Endothelial cell of umbilical vein (primary cell): ENCODE data around the gene H2BK1. TPM values are rescaled to one million over a fixed set of nuclear protein-coding genes. Genes with fewer than 3 reads are reported as not detected.

Experiments used
- BruUV-seq: library from RNA; stranded (reverse); fragments of 400-500 nt; replicated peaks from 2 replicates; lab custom pipeline; 2021; lab: Mats Ljungman, UMichigan
- CTCF ChIA-PET: fragments of 300-600, 350-600 bp; sonication (Branson Sonifier 250); formaldehyde crosslinking; loops from one replicate; lab custom pipeline; 2021; ENCODE audit warnings: antibody characterized with exemption, inconsistent platforms; lab: Charles Lee
- POLR2A ChIA-PET: fragments of 300-600, 350-600 bp; sonication (Branson Sonifier 250); formaldehyde crosslinking; loops from one replicate; lab custom pipeline; 2021; ENCODE audit warnings: antibody characterized with exemption, inconsistent platforms; lab: Charles Lee
- DNase-seq: peaks from one replicate; pipeline ENCODE4 v3.0.0-alpha.2; 2011; ENCODE audit warnings: low read depth, low spot score
- FAIRE-seq: peaks from 2 replicates; lab custom pipeline; 2011; peaks lifted over from hg19 to GRCh38; lab: Jason Lieb, UNC
- H2AFZ ChIP-seq: 2 replicates; pipeline ENCODE4 v1.6.0; 2012; ENCODE audit warnings: low read depth, low read length, control low read depth, inconsistent platforms
- H3K27ac ChIP-seq: 2 replicates; pipeline ENCODE4 v1.5.1; 2011; ENCODE audit warnings: low read depth, mild to moderate bottlenecking, control low read depth, low read length, moderate library complexity; ENCODE audit not compliant: insufficient read depth
- H3K27me3 ChIP-seq, 2 experiments: 2 replicates each; pipeline versions ENCODE4 v1.6.0 to v1.6.1; 2011; ENCODE audit warnings: low read length in 2 of 2, mixed read lengths in 1 of 2; ENCODE audit not compliant: control insufficient read depth in 2 of 2, insufficient read depth in 2 of 2
- H3K36me3 ChIP-seq, 2 experiments: 2 replicates in 1 of 2; 3 replicates in 1 of 2; pipeline ENCODE4 v1.5.1; 2011; ENCODE audit warnings: low read length in 2 of 2, mild to moderate bottlenecking in 1 of 2, moderate library complexity in 1 of 2; ENCODE audit not compliant: control insufficient read depth in 2 of 2, insufficient read depth in 2 of 2; ENCODE audit errors: extremely low read depth in 1 of 2
- H3K4me1 ChIP-seq: 3 replicates; pipeline ENCODE4 v1.5.1; 2011; ENCODE audit warnings: mild to moderate bottlenecking, low read length; ENCODE audit not compliant: control insufficient read depth, insufficient read depth; ENCODE audit errors: extremely low read depth
- H3K4me2 ChIP-seq: 2 replicates; pipeline ENCODE4 v1.6.1; 2011; ENCODE audit warnings: low read length, control low read depth, mixed read lengths; ENCODE audit not compliant: insufficient read depth
- H3K4me3 ChIP-seq, 3 experiments: fragments of 200-600 bp in 1 of 3; sonication (generic), shearing (Covaris generic) in 1 of 3; replicated peaks in 1 of 3; 2 replicates each; pipeline ENCODE4 v1.5.1; 2011 to 2016; ENCODE audit warnings: control low read depth in 3 of 3, low read length in 3 of 3, mild to moderate bottlenecking in 2 of 3, inconsistent platforms in 1 of 3, low read depth in 1 of 3, moderate library complexity in 1 of 3; ENCODE audit not compliant: insufficient read depth in 1 of 3
- H3K79me2 ChIP-seq: 2 replicates; pipeline ENCODE4 v1.6.0; 2012; ENCODE audit warnings: low read length, inconsistent platforms; ENCODE audit not compliant: control insufficient read depth, insufficient read depth
- H3K9ac ChIP-seq: replicated peaks from 2 replicates; pipeline ENCODE3; 2011; ENCODE audit warnings: low read length, control low read depth; ENCODE audit not compliant: insufficient read depth; ENCODE audit errors: extremely low read depth
- H3K9me1 ChIP-seq: replicated peaks from 3 replicates; pipeline ENCODE4 v1.6.0; 2011; ENCODE audit warnings: mild to moderate bottlenecking, low read length; ENCODE audit not compliant: control insufficient read depth, insufficient read depth; ENCODE audit errors: extremely low read depth
- H3K9me3 ChIP-seq: replicated peaks from 2 replicates; pipeline ENCODE4 v1.5.1; 2012; ENCODE audit warnings: low read length, inconsistent platforms; ENCODE audit not compliant: control insufficient read depth, insufficient read depth
- H4K20me1 ChIP-seq: replicated peaks from 2 replicates; pipeline ENCODE3; 2011; ENCODE audit warnings: mild to moderate bottlenecking, low read length; ENCODE audit not compliant: control insufficient read depth, insufficient read depth; ENCODE audit errors: extremely low read depth
- EZH2 ChIP-seq: IDR thresholded peaks from 2 replicates; pipeline ENCODE4 v1.6.1; 2012; ENCODE audit warnings: borderline replicate concordance, low read depth, mild to moderate bottlenecking, moderate library complexity, low read length, inconsistent platforms; ENCODE audit not compliant: severe bottlenecking
- FOS ChIP-seq: IDR thresholded peaks from 2 replicates; pipeline ENCODE4 v1.6.1; 2011; ENCODE audit warnings: mild to moderate bottlenecking, low read length, moderate library complexity, borderline replicate concordance; ENCODE audit not compliant: insufficient read depth
- GATA2 ChIP-seq: IDR thresholded peaks from 2 replicates; pipeline ENCODE4 v1.7.0; 2011; ENCODE audit warnings: low read depth, mild to moderate bottlenecking, moderate library complexity, mixed read lengths, low read length; ENCODE audit not compliant: insufficient read length, insufficient read depth
- JUN ChIP-seq: IDR thresholded peaks from 2 replicates; pipeline ENCODE4 v1.6.1; 2011; ENCODE audit warnings: borderline replicate concordance, low read depth; ENCODE audit not compliant: insufficient read length, insufficient read depth
- MYC ChIP-seq: IDR thresholded peaks from one replicate; pipeline ENCODE4 v1.6.1; 2011; ENCODE audit warnings: mild to moderate bottlenecking, low read depth, low read length
- POLR2A ChIP-seq: IDR thresholded peaks from 2 replicates; pipeline ENCODE4 v1.6.1; 2012; ENCODE audit warnings: low read depth, mild to moderate bottlenecking, control low read depth, low read length
- POLR2AphosphoS5 ChIP-seq: IDR thresholded peaks from 2 replicates; pipeline ENCODE4 v1.6.1; 2012; ENCODE audit warnings: low read depth, mild to moderate bottlenecking, control low read depth, low read length, moderate library complexity; ENCODE audit not compliant: insufficient read depth
- dilution Hi-C: fragments of 300-500 bp; cut with MboI; formaldehyde crosslinking; loops from one replicate; pipeline ENCODE4 v1.15.0; 2019; ENCODE audit warnings: low sequenced_read_pairs; ENCODE audit not compliant: extremely low pct_ligation_motif_present
- intact Hi-C: fragments of 100-400 bp; cut with micrococcal nuclease; formaldehyde crosslinking; loops from one replicate; pipeline ENCODE4 v1.10.0; 2022
- polyA plus RNA-seq, 4 experiments: library from polyadenylated mRNA; depleted of rRNA in 3 of 4; stranded (reverse) in 3 of 4; unstranded in 1 of 4; fragments of >200 nt; gene quantifications; 2 replicates each; pipeline versions ENCODE4 v1.2.1 to v1.2.3, GENCODE V29; 2011 to 2012; ENCODE audit warnings: missing spikeins in 1 of 4
- total RNA-seq: library from RNA; stranded (reverse); gene quantifications from 2 replicates; pipeline ENCODE4 v1.2.3, GENCODE V29; 2021
- TF ChIP-seq, protein P1 (sequence below): IDR thresholded peaks from 2 replicates; pipeline ENCODE4 v1.6.1; 2011; ENCODE audit not compliant: insufficient read depth, insufficient read length
- TF ChIP-seq, protein P2 (sequence below), 2 donors: IDR thresholded peaks; 1 replicate in 1 of 2; 2 replicates in 1 of 2; pipeline ENCODE4 v1.5.1; 2011; ENCODE audit warnings: low read length in 2 of 2, mild to moderate bottlenecking in 2 of 2, moderate library complexity in 2 of 2, control low read depth in 1 of 2, inconsistent platforms in 1 of 2, low read depth in 1 of 2; ENCODE audit not compliant: insufficient read depth in 1 of 2; ENCODE audit errors: extremely low read depth in 1 of 2

Gene H2BK1
- total and polyA plus RNA-seq, 2 donors (not counting 3 experiments of a cell fraction or from before 2014, with no cell fraction given), result not detected

DNA sequence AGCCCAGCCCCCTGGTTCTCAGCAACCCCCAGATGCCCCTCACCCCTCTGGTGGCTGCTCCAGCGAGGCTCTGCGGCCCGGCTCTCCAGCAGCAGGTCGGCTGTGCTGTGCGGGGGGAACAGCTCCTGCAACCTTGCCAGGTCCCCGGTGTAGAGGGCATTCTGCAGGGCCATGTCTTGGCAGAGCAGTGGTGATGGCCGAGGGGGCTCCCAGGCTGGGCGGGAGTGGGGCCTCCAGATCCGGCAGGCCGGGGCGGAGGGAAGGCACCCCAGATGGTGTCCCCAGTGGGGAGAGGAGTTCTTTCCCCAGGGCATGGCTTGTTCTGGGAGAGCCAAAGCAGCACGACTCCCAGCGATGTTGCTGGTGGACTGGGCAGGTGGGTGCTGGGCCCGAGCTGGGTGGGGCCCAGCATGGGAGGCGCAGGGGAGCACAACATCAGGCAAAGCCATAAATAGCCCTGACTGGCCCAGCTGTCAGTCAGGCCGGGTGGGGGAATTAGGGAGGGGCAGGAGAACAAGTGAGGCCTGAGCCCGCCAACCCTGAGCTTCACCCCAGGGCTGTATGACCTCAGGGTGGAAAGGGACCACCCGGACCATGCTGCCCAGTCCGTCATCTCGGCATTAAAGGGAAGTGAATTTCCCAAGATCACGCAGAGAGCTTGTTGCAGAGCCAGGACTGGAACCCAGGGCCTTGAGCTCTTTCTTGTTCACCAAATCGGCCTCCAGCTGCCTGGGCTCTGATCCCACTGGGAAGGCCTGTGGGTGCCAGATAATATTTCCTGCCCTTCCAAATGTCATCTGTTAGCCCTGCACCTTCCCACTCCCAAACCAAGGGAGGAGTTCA, 22.7 kb downstream of the H2BK1 start:
- Histone ChIP-seq H3K4me1 (no peaks in the 10 kb centered on the region), H2AFZ (no peak overlapping the region), H3K9ac (no peak overlapping the region), H3K27ac (no peak overlapping the region), H3K4me2 (no peak overlapping the region), H3K4me3 (no peak overlapping the region), H3K27me3 (peaks cover 12 to 15% of the 10 kb centered on the region in 2 experiments), H3K9me3 (no peaks in the 10 kb centered on the region), H3K9me1 (no peaks in the 10 kb centered on the region), H3K36me3 (no peaks in the 10 kb centered on the region), H3K79me2 (no peaks in the 10 kb centered on the region), H4K20me1 (no peaks in the 10 kb centered on the region)
- DNase-seq (no peak), FAIRE-seq (no peak)
- dilution Hi-C loops (no loop called here), intact Hi-C loops (no loop called here)
- BruUV-seq, result no TSS peak
- TF ChIP-seq, protein P1, sequence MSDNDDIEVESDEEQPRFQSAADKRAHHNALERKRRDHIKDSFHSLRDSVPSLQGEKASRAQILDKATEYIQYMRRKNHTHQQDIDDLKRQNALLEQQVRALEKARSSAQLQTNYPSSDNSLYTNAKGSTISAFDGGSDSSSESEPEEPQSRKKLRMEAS, result no peak
- TF ChIP-seq MYC (no peak), GATA2 (no peak), POLR2AphosphoS5 (no peak), JUN (no peak), EZH2 (no peak), POLR2A (no peak), FOS (no peak)
- TF ChIP-seq, protein P2, sequence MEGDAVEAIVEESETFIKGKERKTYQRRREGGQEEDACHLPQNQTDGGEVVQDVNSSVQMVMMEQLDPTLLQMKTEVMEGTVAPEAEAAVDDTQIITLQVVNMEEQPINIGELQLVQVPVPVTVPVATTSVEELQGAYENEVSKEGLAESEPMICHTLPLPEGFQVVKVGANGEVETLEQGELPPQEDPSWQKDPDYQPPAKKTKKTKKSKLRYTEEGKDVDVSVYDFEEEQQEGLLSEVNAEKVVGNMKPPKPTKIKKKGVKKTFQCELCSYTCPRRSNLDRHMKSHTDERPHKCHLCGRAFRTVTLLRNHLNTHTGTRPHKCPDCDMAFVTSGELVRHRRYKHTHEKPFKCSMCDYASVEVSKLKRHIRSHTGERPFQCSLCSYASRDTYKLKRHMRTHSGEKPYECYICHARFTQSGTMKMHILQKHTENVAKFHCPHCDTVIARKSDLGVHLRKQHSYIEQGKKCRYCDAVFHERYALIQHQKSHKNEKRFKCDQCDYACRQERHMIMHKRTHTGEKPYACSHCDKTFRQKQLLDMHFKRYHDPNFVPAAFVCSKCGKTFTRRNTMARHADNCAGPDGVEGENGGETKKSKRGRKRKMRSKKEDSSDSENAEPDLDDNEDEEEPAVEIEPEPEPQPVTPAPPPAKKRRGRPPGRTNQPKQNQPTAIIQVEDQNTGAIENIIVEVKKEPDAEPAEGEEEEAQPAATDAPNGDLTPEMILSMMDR (IDR thresholded peaks at IDR 0.05; ENCODE audit: extremely low read depth in 1 of 2, insufficient read depth in 1 of 2, low read depth in 1 of 2, low read length in 2 of 2), result no peak
- ChIA-PET CTCF (no interaction called here), POLR2A (interaction anchor here (0.6 kb wide), 1 partner anchor 402 kb away, joined by 4 read pairs; no protein-coding TSS in a partner anchor)
